PFSK-1 (cell line): ENCODE results near the gene NPR3.

ENCODE experiments used
- POLR2AphosphoS5 ChIP-seq: IDR thresholded peaks from 2 replicates; pipeline ENCODE4 v1.6.1; 2012; ENCODE audit warnings: low read depth, mild to moderate bottlenecking, control low read depth, low read length, moderate library complexity
- REST ChIP-seq, 2 experiments: IDR thresholded peaks; 2 replicates each; pipeline versions ENCODE4 v1.6.1 to v1.8.0; 2011 to 2012; ENCODE audit warnings: low read depth in 2 of 2, low read length in 2 of 2, control low read depth in 1 of 2, inconsistent platforms in 1 of 2, mild to moderate bottlenecking in 1 of 2, moderate library complexity in 1 of 2; ENCODE audit not compliant: insufficient read depth in 1 of 2
- SIN3A ChIP-seq: IDR thresholded peaks from 2 replicates; pipeline ENCODE4 v1.6.1; 2012; ENCODE audit warnings: mild to moderate bottlenecking, low read length, moderate library complexity, borderline replicate concordance; ENCODE audit not compliant: insufficient read depth

GRCh38 chr5:32714836-32715235 lies 3.7 kb downstream of the NPR3 start:
- TF ChIP-seq POLR2AphosphoS5 (no peak), SIN3A (no peak), REST (IDR thresholded peaks at IDR 0.05; ENCODE audit: insufficient read depth in 1 of 2, low read depth in 2 of 2, low read length in 2 of 2) (no peak)
